Erythroblast (primary cell): ENCODE data around the gene SIDT2.

Source experiments
- GATA1 ChIP-seq: IDR thresholded peaks from 2 replicates; pipeline ENCODE4 v1.6.1; 2011; ENCODE audit warnings: low read depth, mild to moderate bottlenecking, control low read depth, low read length, moderate library complexity
- POLR2A ChIP-seq: IDR thresholded peaks from 2 replicates; pipeline ENCODE4 v1.6.1; 2011; ENCODE audit warnings: mild to moderate bottlenecking, low read length

GRCh38 chr11:117203069-117203407 is 24.5 kb downstream of the SIDT2 start:
- TF ChIP-seq POLR2A (no peak), GATA1 (no peak)
